Coronary artery (tissue), 2 donors: ENCODE results near the gene POFUT1.
"Not testable (repeated sequence)": the region's sequence is repeated elsewhere in the genome, so short reads cannot be mapped to it uniquely, and the experiment has no call there.

Source experiments
- DNase-seq: peaks from one replicate; pipeline ENCODE4 v3.0.0-alpha.2; 2017; ENCODE audit warnings: low spot score
- H3K27ac ChIP-seq, 2 donors: fragments of 200-600 bp; sonication (generic); one replicate each; pipeline ENCODE4 v1.5.1; 2016 to 2019
- H3K4me3 ChIP-seq: fragments of 200-600 bp; sonication (generic); 2 replicates; pipeline ENCODE4 v1.5.1; 2016; ENCODE audit warnings: mild to moderate bottlenecking, moderate library complexity
- TF ChIP-seq, protein P1 (sequence below): fragments of 200-600 bp; sonication (generic); IDR thresholded peaks from one replicate; pipeline ENCODE4 v1.5.1; 2019; ENCODE audit warnings: antibody characterized with exemption

Gene POFUT1

DNA sequence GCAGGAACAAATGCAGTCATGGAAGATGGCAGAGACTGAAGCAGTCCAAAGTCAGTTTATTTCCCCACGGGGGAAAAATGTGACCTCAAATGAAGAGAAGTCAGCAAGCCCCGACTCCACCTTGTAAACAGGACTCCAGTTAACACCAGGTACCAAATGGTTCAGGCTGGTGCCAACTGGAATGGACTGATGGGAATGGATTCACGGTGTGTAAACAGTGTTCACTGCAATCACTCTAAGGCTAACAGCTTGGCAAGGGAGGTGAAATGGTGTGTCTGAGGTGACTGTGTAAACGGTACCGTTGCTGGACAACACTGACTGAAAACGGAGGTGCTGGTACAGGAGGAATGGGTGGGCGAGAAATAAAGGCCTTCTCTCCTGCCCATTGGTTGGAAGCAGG is 12.1 kb upstream of the POFUT1 start:
- Histone ChIP-seq H3K27ac (no peak overlapping the region), H3K4me3 (no peak overlapping the region)
- TF ChIP-seq, protein P1, sequence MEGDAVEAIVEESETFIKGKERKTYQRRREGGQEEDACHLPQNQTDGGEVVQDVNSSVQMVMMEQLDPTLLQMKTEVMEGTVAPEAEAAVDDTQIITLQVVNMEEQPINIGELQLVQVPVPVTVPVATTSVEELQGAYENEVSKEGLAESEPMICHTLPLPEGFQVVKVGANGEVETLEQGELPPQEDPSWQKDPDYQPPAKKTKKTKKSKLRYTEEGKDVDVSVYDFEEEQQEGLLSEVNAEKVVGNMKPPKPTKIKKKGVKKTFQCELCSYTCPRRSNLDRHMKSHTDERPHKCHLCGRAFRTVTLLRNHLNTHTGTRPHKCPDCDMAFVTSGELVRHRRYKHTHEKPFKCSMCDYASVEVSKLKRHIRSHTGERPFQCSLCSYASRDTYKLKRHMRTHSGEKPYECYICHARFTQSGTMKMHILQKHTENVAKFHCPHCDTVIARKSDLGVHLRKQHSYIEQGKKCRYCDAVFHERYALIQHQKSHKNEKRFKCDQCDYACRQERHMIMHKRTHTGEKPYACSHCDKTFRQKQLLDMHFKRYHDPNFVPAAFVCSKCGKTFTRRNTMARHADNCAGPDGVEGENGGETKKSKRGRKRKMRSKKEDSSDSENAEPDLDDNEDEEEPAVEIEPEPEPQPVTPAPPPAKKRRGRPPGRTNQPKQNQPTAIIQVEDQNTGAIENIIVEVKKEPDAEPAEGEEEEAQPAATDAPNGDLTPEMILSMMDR = no peak
- no peak for DNase-seq

DNA sequence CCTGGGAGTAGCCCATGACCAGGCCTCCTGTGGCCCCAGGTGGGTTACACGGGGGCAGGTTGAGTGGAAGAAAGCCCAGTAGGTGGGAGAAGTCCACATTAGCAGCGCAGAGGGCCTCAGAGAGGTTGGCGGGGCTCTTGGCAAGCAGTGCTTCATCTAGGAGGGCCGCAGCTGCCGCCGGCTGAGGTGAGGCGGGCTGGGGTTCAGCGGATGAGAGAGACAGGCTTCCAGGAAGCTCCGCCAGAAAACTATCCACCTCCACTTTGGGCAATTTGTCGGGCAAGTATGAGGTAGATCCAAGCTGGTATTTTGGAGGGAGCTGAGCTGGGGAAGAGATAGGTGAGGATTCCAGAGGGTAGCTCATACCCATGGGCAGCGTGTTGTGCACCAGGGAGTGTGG is 11.1 kb upstream of the POFUT1 start:
- not testable (repeated sequence) for H3K27ac ChIP-seq, DNase-seq

DNA sequence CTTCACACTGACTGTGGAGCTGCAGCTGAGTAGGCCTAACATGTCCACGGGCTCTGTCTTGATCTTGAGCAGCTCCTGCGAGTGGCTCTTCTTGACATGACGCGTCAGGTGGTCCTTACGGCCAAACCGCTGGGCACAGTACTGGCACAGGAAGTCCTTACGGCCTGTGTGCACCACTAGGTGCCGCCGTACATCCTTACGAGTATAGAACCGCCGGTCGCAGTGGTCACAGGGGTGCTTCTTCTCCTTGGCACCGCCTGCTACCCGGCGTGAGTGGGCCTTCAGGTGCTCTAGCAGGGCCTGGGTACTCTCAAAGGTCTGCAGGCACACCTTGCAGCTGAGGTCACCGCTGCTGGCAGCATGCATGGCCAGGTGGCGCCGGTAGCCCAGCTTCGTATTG is 10.5 kb upstream of the POFUT1 start:
- H3K27ac ChIP-seq, DNase-seq, H3K4me3 ChIP-seq: not testable (repeated sequence)

More for the DNA sequence above, 11.1 kb upstream of the POFUT1 start:
- H3K4me3 ChIP-seq = not testable (repeated sequence)

DNA sequence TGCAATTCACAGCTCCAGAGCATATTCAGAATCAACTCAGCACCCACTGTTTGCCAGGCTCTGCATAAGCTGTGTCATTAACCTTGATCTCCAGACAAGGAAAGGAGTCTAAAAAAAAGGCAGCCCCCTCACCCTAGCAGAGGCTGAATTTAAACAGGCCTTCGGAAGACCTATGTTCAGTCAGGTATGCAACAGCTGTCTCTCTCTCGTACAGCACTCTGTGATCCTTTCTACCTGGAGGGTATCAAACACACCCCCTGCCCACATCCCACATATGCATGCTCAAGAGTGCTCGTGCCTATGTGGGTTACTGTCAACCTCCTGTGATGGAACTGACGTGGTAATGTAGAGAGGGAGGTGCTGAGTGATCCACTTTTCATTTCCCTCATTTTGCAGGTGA is 8.7 kb upstream of the POFUT1 start:
- TF ChIP-seq, protein P1 = no peak
- no peak for DNase-seq
- Histone ChIP-seq H3K4me3 (no peak overlapping the region), H3K27ac (no peak overlapping the region)

DNA sequence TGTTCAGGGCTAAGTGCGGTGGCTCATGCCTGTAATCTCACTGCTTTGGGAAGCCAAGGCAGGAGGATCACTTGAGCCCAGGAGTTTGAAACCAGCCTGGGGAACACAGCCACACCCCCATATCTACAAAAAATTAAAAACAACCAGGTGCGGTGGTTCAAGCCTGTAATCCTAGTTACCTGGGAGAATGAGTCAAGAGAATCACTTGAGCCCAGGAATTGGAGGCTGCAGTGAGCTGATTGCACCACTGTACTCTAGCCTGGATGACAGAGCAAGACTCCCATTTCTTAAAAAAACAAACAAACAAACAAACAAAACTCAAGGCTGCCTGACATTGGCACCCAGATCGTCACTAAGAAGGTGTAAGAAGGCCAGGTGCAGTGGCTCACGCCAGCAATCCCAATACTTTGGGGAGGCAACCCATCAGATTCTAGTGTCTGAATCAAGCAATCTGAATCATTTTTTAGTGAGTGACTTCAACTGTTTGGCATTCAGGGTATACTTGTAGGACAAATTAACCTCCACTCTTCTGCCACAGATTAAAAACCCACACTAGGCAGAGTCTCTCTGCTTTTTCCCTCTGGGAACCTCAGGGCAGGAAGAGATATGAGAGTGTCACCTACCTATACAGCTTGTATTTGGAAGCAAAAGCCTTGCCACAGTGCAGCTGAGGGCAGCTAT is 6.2 kb upstream of the POFUT1 start:
- no peak for DNase-seq
- Histone ChIP-seq H3K27ac (no peak overlapping the region), H3K4me3 (no peak overlapping the region)
- TF ChIP-seq, protein P1 = no peak

DNA sequence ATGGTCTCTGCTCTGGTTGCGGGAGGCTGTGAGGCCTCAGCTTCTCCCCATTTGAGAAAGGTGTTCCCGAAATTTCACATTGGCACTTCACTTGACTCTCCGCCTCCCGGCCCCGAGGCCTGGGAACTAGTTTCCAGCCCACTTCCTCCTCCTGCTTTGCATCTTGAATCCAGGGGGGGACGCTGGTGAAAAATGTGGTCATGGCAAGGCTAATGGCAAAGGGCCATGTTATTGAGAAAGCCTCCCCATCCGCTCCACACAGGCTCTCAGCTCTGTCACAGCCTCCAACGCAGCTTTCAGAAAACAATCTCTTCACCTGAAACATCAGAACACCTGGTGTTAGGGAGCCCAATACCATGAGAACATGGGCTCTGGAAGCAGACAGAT is 5.7 kb upstream of the POFUT1 start:
- TF ChIP-seq, protein P1 = no peak
- Histone ChIP-seq H3K4me3 (no peak overlapping the region), H3K27ac (no peak overlapping the region)
- no peak for DNase-seq

DNA sequence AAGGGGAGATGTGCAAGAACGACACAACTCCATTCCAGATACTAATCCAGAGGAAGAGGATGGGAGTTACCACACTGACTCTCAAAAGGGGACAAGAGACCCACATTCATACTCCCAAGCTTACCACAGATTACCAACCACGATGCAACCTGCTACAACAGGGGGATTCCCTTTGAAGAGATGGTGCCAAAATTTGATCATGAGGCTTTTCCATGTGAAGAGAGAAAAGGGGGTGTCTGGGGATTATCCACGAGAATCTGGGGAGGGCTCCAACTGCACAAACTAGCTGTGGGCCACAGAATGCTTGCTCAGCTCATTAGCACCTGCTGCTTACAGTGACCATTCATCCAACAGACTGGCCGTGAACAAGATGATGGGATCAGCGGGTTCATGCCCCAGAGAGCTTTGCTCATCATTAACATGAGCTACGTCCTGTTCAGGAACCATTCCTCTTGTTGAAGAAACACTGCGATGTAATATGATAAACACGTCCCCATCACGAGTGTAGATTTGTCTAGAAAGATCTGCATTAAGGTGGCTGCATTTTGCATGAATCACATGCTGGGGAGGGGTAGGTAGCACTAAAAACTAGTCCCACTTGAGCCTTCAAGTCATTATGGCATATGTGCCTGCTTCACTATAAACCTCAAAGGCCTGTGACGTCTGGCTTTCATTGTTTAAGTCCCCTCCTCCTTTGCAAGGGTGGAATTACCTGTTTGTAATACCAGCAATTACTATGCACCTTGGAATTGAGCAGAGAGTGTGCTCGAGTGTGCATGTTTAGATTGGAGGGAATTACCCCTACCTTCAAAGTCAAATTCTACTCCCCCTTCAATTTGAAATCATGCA is 4.1 kb upstream of the POFUT1 start:
- TF ChIP-seq, protein P1 = no peak
- no peak for DNase-seq
- H3K27ac ChIP-seq = no peak overlapping the region
- no peak overlapping the region for H3K4me3 ChIP-seq
